GM12878 (cell line): ENCODE results near the gene FUCA2. TPM values are rescaled to one million over a fixed set of nuclear protein-coding genes. Genes with fewer than 3 reads are reported as not detected.

Source experiments
- ATAC-seq: fragments of 200-7000 bp; cut with Tn5 transposase; 3 replicates; pipeline ENCODE4 v1.9.1; 2020; ENCODE audit warnings: mild to moderate bottlenecking, moderate library complexity
- BruUV-seq: library from RNA; stranded (reverse); fragments of 400-500 nt; replicated peaks from 2 replicates; lab custom pipeline; 2021; lab: Mats Ljungman, UMichigan
- CTCF ChIA-PET: fragments of 300-600 bp; sonication (Branson Sonifier 250); formaldehyde crosslinking; extraction: SDS; loops from one replicate; lab custom pipeline; 2021; ENCODE audit warnings: inconsistent platforms; lab: Yijun Ruan, JAX
- POLR2A ChIA-PET: fragments of 350-600 bp; formaldehyde crosslinking; extraction: SDS; loops from one replicate; lab custom pipeline; 2021; ENCODE audit warnings: inconsistent platforms; lab: Charles Lee
- RAD21 ChIA-PET: fragments of 300-600 bp; sonication (Branson Sonifier 250); formaldehyde crosslinking; loops from one replicate; lab custom pipeline; 2023; ENCODE audit warnings: antibody characterized with exemption; ENCODE audit not compliant: unreplicated experiment; lab: Charles Lee
- SMC1A ChIA-PET: fragments of 300-600 bp; sonication (Branson Sonifier 250); formaldehyde crosslinking; loops from one replicate; lab custom pipeline; 2023; ENCODE audit not compliant: unreplicated experiment, uncharacterized antibody; lab: Charles Lee
- DNase-seq: peaks from one replicate; pipeline ENCODE4 v3.0.0-alpha.2; 2011; ENCODE audit warnings: low read depth, low spot score
- FAIRE-seq: peaks from 3 replicates; lab custom pipeline; 2011; peaks lifted over from hg19 to GRCh38; lab: Jason Lieb, UNC
- H2AFZ ChIP-seq: 2 replicates; pipeline ENCODE4 v1.6.0; 2011; ENCODE audit warnings: low read depth, low read length, control low read depth; ENCODE audit not compliant: control insufficient read depth
- H3K27ac ChIP-seq: 2 replicates; pipeline ENCODE4 v1.5.1; 2011; ENCODE audit warnings: control low read depth; ENCODE audit not compliant: control insufficient read depth, insufficient read depth
- H3K27me3 ChIP-seq, 2 experiments: replicated peaks in 1 of 2; 2 replicates each; pipeline versions ENCODE4 v1.6.0 to v1.6.1; 2011; ENCODE audit warnings: low read length in 1 of 2; ENCODE audit not compliant: control insufficient read depth in 2 of 2, insufficient read depth in 2 of 2
- H3K36me3 ChIP-seq, 2 experiments: 2 replicates each; pipeline ENCODE4 v1.5.1; 2011; ENCODE audit warnings: low read length in 1 of 2; ENCODE audit not compliant: control insufficient read depth in 2 of 2, insufficient read depth in 2 of 2
- H3K4me1 ChIP-seq: 2 replicates; pipeline ENCODE4 v1.6.1; 2011; ENCODE audit warnings: mild to moderate bottlenecking, low read length, moderate library complexity, mixed read lengths; ENCODE audit not compliant: control insufficient read depth, insufficient read depth
- H3K4me2 ChIP-seq: 2 replicates; pipeline ENCODE4 v1.6.0; 2011; ENCODE audit warnings: control low read depth; ENCODE audit not compliant: control insufficient read depth, insufficient read depth
- H3K4me3 ChIP-seq: fragments of 200-600 bp; sonication (generic); 2 replicates; pipeline ENCODE4 v1.5.1; 2016
- H3K79me2 ChIP-seq: 2 replicates; pipeline ENCODE4 v1.6.0; 2011; ENCODE audit warnings: low read length; ENCODE audit not compliant: control insufficient read depth, insufficient read depth
- H3K9ac ChIP-seq: 2 replicates; pipeline ENCODE4 v1.8.0; 2011; ENCODE audit warnings: low read length, control low read depth, mixed read lengths; ENCODE audit not compliant: control insufficient read depth, insufficient read depth
- H3K9me3 ChIP-seq: replicated peaks from 3 replicates; pipeline ENCODE4 v1.5.1; 2011; ENCODE audit warnings: mild to moderate bottlenecking, low read length; ENCODE audit not compliant: control insufficient read depth, insufficient read depth
- H4K20me1 ChIP-seq: 2 replicates; pipeline ENCODE4 v1.6.0; 2011; ENCODE audit not compliant: control insufficient read depth, insufficient read depth
- CBX3 ChIP-seq: fragments of 200-600 bp; sonication (generic); IDR thresholded peaks from 2 replicates; pipeline ENCODE4 v1.6.1; 2016; ENCODE audit warnings: low read depth, borderline replicate concordance
- IRF4 ChIP-seq: IDR thresholded peaks from 2 replicates; pipeline ENCODE4 v1.6.1; 2011; ENCODE audit warnings: low read depth, low read length
- MTA3 ChIP-seq: IDR thresholded peaks from 2 replicates; pipeline ENCODE4 v1.6.1; 2012; ENCODE audit warnings: low read length, inconsistent platforms, borderline replicate concordance
- MYB ChIP-seq: fragments of 150-350 bp; IDR thresholded peaks from 2 replicates; pipeline ENCODE4 v1.6.1; 2014; ENCODE audit warnings: mild to moderate bottlenecking, low read depth, low read length, borderline replicate concordance
- PKNOX1 ChIP-seq: fragments of 450-650 bp; IDR thresholded peaks from 2 replicates; pipeline ENCODE4 v1.6.1; 2016; ENCODE audit warnings: mild to moderate bottlenecking
- RAD21 ChIP-seq: IDR thresholded peaks from 2 replicates; pipeline ENCODE4 v1.6.1; 2011; ENCODE audit warnings: mild to moderate bottlenecking, low read depth, low read length, moderate library complexity; ENCODE audit not compliant: insufficient read depth
- ZBTB4 ChIP-seq: fragments of 450-650 bp; formaldehyde crosslinking; IDR thresholded peaks from 2 replicates; pipeline ENCODE4 v1.4.0; 2022; ENCODE audit warnings: mild to moderate bottlenecking, moderate library complexity
- ZNF592 ChIP-seq: fragments of 450-650 bp; IDR thresholded peaks from 2 replicates; pipeline ENCODE4 v1.6.1; 2017; ENCODE audit warnings: mild to moderate bottlenecking, moderate library complexity
- WGBS: methylation state at CpG from one replicate; pipeline ENCODE4 v1.1.6; 2016; ENCODE audit warnings: low lambda C conversion rate; ENCODE audit not compliant: insufficient replicate concordance, insufficient coverage; ENCODE audit errors: missing lambda C conversion rate; 5-methylcytosine and 5-hydroxymethylcytosine counted together
- in situ Hi-C: fragments of 300-500 bp; cut with MboI; formaldehyde crosslinking; loops from 9 replicates; pipeline ENCODE4 v1.14.3; 2018; ENCODE audit warnings: mixed read lengths
- intact Hi-C: fragments of 100-400 bp; cut with micrococcal nuclease; formaldehyde crosslinking; loops from one replicate; pipeline ENCODE4 v1.14.2; 2022; ENCODE audit not compliant: unreplicated experiment
- polyA plus RNA-seq, 11 experiments: library from polyadenylated mRNA; depleted of rRNA in 4 of 11; unstranded in 6 of 11; stranded (reverse) in 5 of 11; fragments of >200 nt; fragmentation: Nextera tagmentation in 4 of 11; fragmentation: Illumina TruSeq in 1 of 11; extraction: Ambion mirVana in 4 of 11; extraction: Trizol in 1 of 11; gene quantifications; 1 replicate in 1 of 11; 2 replicates in 10 of 11; pipeline versions ENCODE4 v1.2.1 to v1.2.3, GENCODE V29; 2011 to 2016; ENCODE audit warnings: inconsistent platforms in 2 of 11, missing spikeins in 2 of 11, low read depth in 1 of 11
- total RNA-seq, 4 experiments: library from RNA; depleted of rRNA in 3 of 4; stranded (reverse); fragments of >200 nt in 3 of 4; fragmentation: Illumina TruSeq in 1 of 4; extraction: Trizol in 1 of 4; gene quantifications; 2 replicates each; pipeline versions ENCODE4 v1.2.1 to v1.2.3, GENCODE V29; 2013 to 2021

The FUCA2 gene
- total and polyA plus RNA-seq, 10 of the 15 experiments (the other 5 are each of a cell fraction or from before 2014, with no cell fraction given): 5.7 to 36.2 (median 21.5) TPM

GRCh38 chr6:143529095-143529494 is 17.6 kb upstream of the FUCA2 start:
- ATAC-seq (peak; percentile 75), DNase-seq (no peak)
- SMC1A ChIA-PET: interaction anchor here (0.7 to 2.3 kb wide), 5 partner anchors 10 to 80 kb away, joined by 3 to 8 read pairs (median 3); no protein-coding TSS in a partner anchor
- no peaks in the 10 kb centered on the region for H3K79me2 ChIP-seq
- peaks cover 3% of the 10 kb centered on the region; the same call in 1 of the 2 replicates for H3K4me1 ChIP-seq
- RAD21 ChIA-PET: no interaction called here
- intact Hi-C loops: no loop called here
- no peak overlapping the region for H3K9ac ChIP-seq
- TF ChIP-seq IRF4: no peak
- TF ChIP-seq PKNOX1: no peak
- TF ChIP-seq MYB: no peak
- no peak for TF ChIP-seq CBX3
- no peak for TF ChIP-seq ZNF592
- no peak for TF ChIP-seq MTA3
- no peak for TF ChIP-seq ZBTB4
- peak; percentile 60 for TF ChIP-seq RAD21
- TF ChIP-seq, all 136 proteins: peak for 1
- Histone ChIP-seq H2AFZ (no peak overlapping the region), H3K27ac (no peak overlapping the region), H3K4me2 (no peak overlapping the region), H4K20me1 (no peaks in the 10 kb centered on the region), H3K9me3 (no peaks in the 10 kb centered on the region; the same call in 2 of the 3 replicates), H3K4me3 (no peak overlapping the region), H3K27me3 (peaks cover 0 to 1% of the 10 kb centered on the region in 2 experiments; a peak in 1 of 4 replicates), H3K36me3 (no peaks in the 10 kb centered on the region)
- in situ Hi-C loops: no loop called here
- ChIA-PET CTCF (interaction anchor here (0.8 to 1.9 kb wide), 7 partner anchors 13 to 411 kb away, joined by 3 to 6 read pairs (median 3); partner anchors contain the start of gene FUCA2), POLR2A (no interaction called here)
- FAIRE-seq: no peak
- BruUV-seq: no TSS peak
- WGBS: 71% methylated on average over 2 of the region's 2 CpGs
